ENCODE results near the gene YARS2. TPM values are rescaled to one million over a fixed set of nuclear protein-coding genes. Genes with fewer than 3 reads are reported as not detected.

YARS2 gene
- polyA plus RNA-seq, 1 donor (not counting 4 experiments of a cell fraction or from before 2014, with no cell fraction given) = 46.8 TPM

- Histone ChIP-seq H3K9me1 (ENCODE audit: control insufficient read depth, extremely low read depth, insufficient read depth, low read length) (no peaks in the 10 kb centered on the region), H4K20me1 (ENCODE audit: control insufficient read depth, extremely low read depth, insufficient read depth, low read length) (no peaks in the 10 kb centered on the region), H3K4me2 (ENCODE audit: control insufficient read depth, extremely low read depth, insufficient read depth, low read depth, low read length) (no peak overlapping the region), H3K79me2 (ENCODE audit: control insufficient read depth, insufficient read depth, low read length) (peaks cover 6% of the 10 kb centered on the region), H3K27ac (ENCODE audit: control insufficient read depth, insufficient read depth, low read length) (no peak overlapping the region), H3K4me3 (ENCODE audit: control insufficient read depth in 2 of 3, extremely low read depth in 1 of 3, insufficient read depth in 2 of 3, low read depth in 1 of 3, low read length in 3 of 3) (no peak overlapping the region), H2AFZ (ENCODE audit: control insufficient read depth, low read length) (no peak overlapping the region), H3K27me3 (ENCODE audit: control insufficient read depth, extremely low read depth, insufficient read depth, low read length) (no peaks in the 10 kb centered on the region), H3K4me1 (ENCODE audit: control insufficient read depth, extremely low read depth, insufficient read depth, low read length) (no peaks in the 10 kb centered on the region), H3K9me3 (ENCODE audit: control insufficient read depth, low read depth, low read length) (no peaks in the 10 kb centered on the region), H3K9ac (ENCODE audit: control insufficient read depth, extremely low read depth, insufficient read depth, low read length) (no peak overlapping the region), H3K36me3 (ENCODE audit: control insufficient read depth in 2 of 2, extremely low read depth in 1 of 2, insufficient read depth in 2 of 2, low read length in 2 of 2) (peaks cover 10 to 16% of the 10 kb centered on the region in 2 experiments)
- FAIRE-seq (no peak), DNase-seq (ENCODE audit: low read depth, low spot score) (no peak)
- dilution Hi-C loops (cut with MboI; ENCODE audit: extremely low pct_ligation_motif_present, low sequenced_read_pairs) = no loop called here
- TF ChIP-seq CTCF (optimal IDR thresholded peaks at IDR 0.05 in 1 of 3, IDR thresholded peaks at IDR 0.05 in 1 of 3, conservative IDR thresholded peaks at IDR 0.05 in 1 of 3; ENCODE audit: extremely low read depth in 1 of 3, insufficient read depth in 2 of 3, low read length in 3 of 3) = no peak
- TF ChIP-seq EZH2 (IDR thresholded peaks at IDR 0.05; ENCODE audit: low read length) = no peak
Measured at GRCh38 chr12:32801269-32801980, 45.7 kb upstream of the YARS2 start.

- no peak overlapping the region for H3K9ac ChIP-seq (ENCODE audit: control insufficient read depth, extremely low read depth, insufficient read depth, low read length)
Measured at GRCh38 chr12:32794281-32794680, 38.6 kb upstream of the YARS2 start.

More at GRCh38 chr12:32794281-32794680, 38.6 kb upstream of the YARS2 start:
- DNase-seq (ENCODE audit: low read depth, low spot score) = no peak
- Histone ChIP-seq H4K20me1 (ENCODE audit: control insufficient read depth, extremely low read depth, insufficient read depth, low read length) (no peaks in the 10 kb centered on the region), H3K36me3 (ENCODE audit: control insufficient read depth in 2 of 2, extremely low read depth in 1 of 2, insufficient read depth in 2 of 2, low read length in 2 of 2) (peaks cover 18 to 27% of the 10 kb centered on the region in 2 experiments), H3K27me3 (ENCODE audit: control insufficient read depth, extremely low read depth, insufficient read depth, low read length) (no peaks in the 10 kb centered on the region), H3K4me2 (ENCODE audit: control insufficient read depth, extremely low read depth, insufficient read depth, low read depth, low read length) (no peak overlapping the region), H3K27ac (ENCODE audit: control insufficient read depth, insufficient read depth, low read length) (no peak overlapping the region), H3K4me3 (ENCODE audit: control insufficient read depth in 2 of 3, extremely low read depth in 1 of 3, insufficient read depth in 2 of 3, low read depth in 1 of 3, low read length in 3 of 3) (no peak overlapping the region), H3K9me1 (ENCODE audit: control insufficient read depth, extremely low read depth, insufficient read depth, low read length) (no peaks in the 10 kb centered on the region), H3K79me2 (ENCODE audit: control insufficient read depth, insufficient read depth, low read length) (no peaks in the 10 kb centered on the region), H3K4me1 (ENCODE audit: control insufficient read depth, extremely low read depth, insufficient read depth, low read length) (no peaks in the 10 kb centered on the region), H3K9me3 (ENCODE audit: control insufficient read depth, low read depth, low read length) (no peaks in the 10 kb centered on the region), H2AFZ (ENCODE audit: control insufficient read depth, low read length) (no peak overlapping the region)
- no peak for FAIRE-seq
- dilution Hi-C loops (cut with MboI; ENCODE audit: extremely low pct_ligation_motif_present, low sequenced_read_pairs) = no loop called here
- TF ChIP-seq CTCF (optimal IDR thresholded peaks at IDR 0.05 in 1 of 3, IDR thresholded peaks at IDR 0.05 in 1 of 3, conservative IDR thresholded peaks at IDR 0.05 in 1 of 3; ENCODE audit: extremely low read depth in 1 of 3, insufficient read depth in 2 of 3, low read length in 3 of 3) (no peak), EZH2 (IDR thresholded peaks at IDR 0.05; ENCODE audit: low read length) (no peak)

Data from keratinocyte (primary cell).